GM19043 (cell line): ENCODE results near the gene GPR137C.

Experiments
- ATAC-seq: cut with Tn5 transposase; IDR thresholded peaks from one replicate; pipeline ENCODE4 v1.9.1; 2021; ENCODE audit warnings: low read depth; ENCODE audit not compliant: unreplicated experiment

Gene GPR137C

GRCh38 chr14:52552063-52552988 is at the start of gene GPR137C, which contains the start of gene TXNDC16:
Gene GPR137C, plus strand, starts transcription at chr14:52552836. Its CDS starts 312 bp downstream, at chr14:52553148.
Gene TXNDC16, minus strand, starts transcription at chr14:52552505. Its CDS starts 8,948 bp downstream, at chr14:52543557.
- peak; percentile 94 for ATAC-seq

GRCh38 chr14:52513249-52513648 is 39.4 kb upstream of the GPR137C start:
- no peak for ATAC-seq

GRCh38 chr14:52514046-52514811 is 38.4 kb upstream of the GPR137C start:
- no peak for ATAC-seq

- no peak for ATAC-seq
Observed at GRCh38 chr14:52522033-52522432, 30.6 kb upstream of the GPR137C start.

GRCh38 chr14:52522581-52523345 is 29.9 kb upstream of the GPR137C start:
- no peak for ATAC-seq

- no peak for ATAC-seq
Observed at GRCh38 chr14:52527052-52527451, 25.6 kb upstream of the GPR137C start.

- ATAC-seq, result no peak
Observed at GRCh38 chr14:52531481-52531880, 21.2 kb upstream of the GPR137C start.

- no peak for ATAC-seq
Observed at GRCh38 chr14:52536269-52536668, 16.4 kb upstream of the GPR137C start.

GRCh38 chr14:52538623-52539022 is 14.0 kb upstream of the GPR137C start:
- ATAC-seq, result no peak

GRCh38 chr14:52545584-52546317 is 6.9 kb upstream of the GPR137C start:
- ATAC-seq, result no peak

- no peak for ATAC-seq
Observed at GRCh38 chr14:52546318-52546670, 6.3 kb upstream of the GPR137C start.

GRCh38 chr14:52547027-52547426 is 5.6 kb upstream of the GPR137C start:
- no peak for ATAC-seq

- ATAC-seq, result no peak
Observed at GRCh38 chr14:52547526-52547925, 5.1 kb upstream of the GPR137C start.

- no peak for ATAC-seq
Observed at GRCh38 chr14:52550661-52551060, 2.0 kb upstream of the GPR137C start.

GRCh38 chr14:52551205-52551604 is 1.4 kb upstream of the GPR137C start:
- no peak for ATAC-seq

GRCh38 chr14:52551696-52552062 is 957 bp upstream of the GPR137C start:
- no peak for ATAC-seq

GRCh38 chr14:52553002-52553670 is 500 bp downstream of the GPR137C start:
- ATAC-seq, result no peak

- ATAC-seq, result no peak
Observed at GRCh38 chr14:52553671-52554575, 1.3 kb downstream of the GPR137C start.

GRCh38 chr14:52558688-52559087 is 6.1 kb downstream of the GPR137C start:
- no peak for ATAC-seq
